ENCODE data around the gene CREBBP. TPM values are rescaled to one million over a fixed set of nuclear protein-coding genes. Genes with fewer than 3 reads are reported as not detected.
"Not testable (repeated sequence)": the region's sequence is repeated elsewhere in the genome, so short reads cannot be mapped to it uniquely, and the experiment has no call there.

Gene CREBBP
- total and polyA plus RNA-seq, 10 donors: 5.8 to 153 (median 99.9) TPM

DNA sequence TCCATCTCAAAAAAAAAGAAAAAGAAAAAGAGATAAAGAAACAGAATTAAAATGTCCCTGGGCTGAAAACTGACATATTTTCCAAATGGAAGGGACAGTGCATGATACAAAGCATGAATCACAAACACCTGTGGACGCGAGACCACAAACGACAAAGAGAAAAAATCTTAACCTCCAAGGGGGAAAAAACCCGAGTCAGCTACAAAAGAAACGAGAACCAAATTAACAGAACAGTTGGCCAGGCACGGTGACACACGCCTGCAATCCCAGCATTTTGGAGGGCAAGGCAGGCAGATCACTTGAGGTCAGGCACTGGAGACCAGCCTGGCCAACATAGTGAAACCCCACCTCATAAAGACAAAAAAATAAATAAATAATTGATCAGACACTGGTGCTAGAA, 165.1 kb downstream of the CREBBP start:
- 83 to 87% (median 87%) methylated on average over 7 of the region's 7 CpGs for WGBS, 5 donors
- no peaks in the 10 kb centered on the region for H3K27me3 ChIP-seq (replicated peaks in 1 of 7)
- no peaks in the 10 kb centered on the region for H3K9me3 ChIP-seq
- H3K4me3 ChIP-seq: no peak overlapping the region
- peaks cover 0 to 17% (median 2%) of the 10 kb centered on the region in 6 donors for H3K36me3 ChIP-seq
- H3K27ac ChIP-seq: no peak overlapping the region
- TF ChIP-seq POLR2A (IDR thresholded peaks at IDR 0.05) (no peak), POLR2AphosphoS5 (IDR thresholded peaks at IDR 0.05) (no peak)
- TF ChIP-seq, protein P1, sequence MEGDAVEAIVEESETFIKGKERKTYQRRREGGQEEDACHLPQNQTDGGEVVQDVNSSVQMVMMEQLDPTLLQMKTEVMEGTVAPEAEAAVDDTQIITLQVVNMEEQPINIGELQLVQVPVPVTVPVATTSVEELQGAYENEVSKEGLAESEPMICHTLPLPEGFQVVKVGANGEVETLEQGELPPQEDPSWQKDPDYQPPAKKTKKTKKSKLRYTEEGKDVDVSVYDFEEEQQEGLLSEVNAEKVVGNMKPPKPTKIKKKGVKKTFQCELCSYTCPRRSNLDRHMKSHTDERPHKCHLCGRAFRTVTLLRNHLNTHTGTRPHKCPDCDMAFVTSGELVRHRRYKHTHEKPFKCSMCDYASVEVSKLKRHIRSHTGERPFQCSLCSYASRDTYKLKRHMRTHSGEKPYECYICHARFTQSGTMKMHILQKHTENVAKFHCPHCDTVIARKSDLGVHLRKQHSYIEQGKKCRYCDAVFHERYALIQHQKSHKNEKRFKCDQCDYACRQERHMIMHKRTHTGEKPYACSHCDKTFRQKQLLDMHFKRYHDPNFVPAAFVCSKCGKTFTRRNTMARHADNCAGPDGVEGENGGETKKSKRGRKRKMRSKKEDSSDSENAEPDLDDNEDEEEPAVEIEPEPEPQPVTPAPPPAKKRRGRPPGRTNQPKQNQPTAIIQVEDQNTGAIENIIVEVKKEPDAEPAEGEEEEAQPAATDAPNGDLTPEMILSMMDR (IDR thresholded peaks at IDR 0.05 in 8 of 11, conservative IDR thresholded peaks at IDR 0.05 in 3 of 11): no peak
- peaks cover 7 to 54% (median 27%) of the 10 kb centered on the region in 6 donors for H3K4me1 ChIP-seq
- intact Hi-C loops (cut with DNase I; ENCODE audit: low total_unique reads): no loop called here
- DNase-seq: no peak

DNA sequence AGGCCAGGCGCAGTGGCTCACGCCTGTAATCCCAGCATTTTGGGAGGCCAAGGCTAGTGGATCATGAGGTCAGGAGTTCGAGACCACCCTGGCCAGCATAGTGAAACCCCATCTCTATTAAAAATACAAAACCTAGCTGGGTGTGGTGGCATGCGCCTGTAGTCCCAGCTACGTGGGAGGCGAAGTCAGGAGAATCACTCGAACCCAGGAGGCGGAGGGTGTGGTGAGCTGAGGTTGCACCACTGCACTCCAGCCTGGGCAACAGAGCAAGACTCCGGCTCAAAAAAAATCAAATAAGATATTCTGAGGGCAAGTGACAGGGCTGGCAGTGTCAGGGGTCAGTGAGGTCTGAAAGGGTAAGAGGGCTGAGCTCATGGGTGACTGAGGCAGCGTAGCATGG, 166.1 kb downstream of the CREBBP start:
- DNase-seq: not testable (repeated sequence)
- 96 to 99% (median 98%) methylated on average over 10 of the region's 10 CpGs for WGBS, 5 donors

DNA sequence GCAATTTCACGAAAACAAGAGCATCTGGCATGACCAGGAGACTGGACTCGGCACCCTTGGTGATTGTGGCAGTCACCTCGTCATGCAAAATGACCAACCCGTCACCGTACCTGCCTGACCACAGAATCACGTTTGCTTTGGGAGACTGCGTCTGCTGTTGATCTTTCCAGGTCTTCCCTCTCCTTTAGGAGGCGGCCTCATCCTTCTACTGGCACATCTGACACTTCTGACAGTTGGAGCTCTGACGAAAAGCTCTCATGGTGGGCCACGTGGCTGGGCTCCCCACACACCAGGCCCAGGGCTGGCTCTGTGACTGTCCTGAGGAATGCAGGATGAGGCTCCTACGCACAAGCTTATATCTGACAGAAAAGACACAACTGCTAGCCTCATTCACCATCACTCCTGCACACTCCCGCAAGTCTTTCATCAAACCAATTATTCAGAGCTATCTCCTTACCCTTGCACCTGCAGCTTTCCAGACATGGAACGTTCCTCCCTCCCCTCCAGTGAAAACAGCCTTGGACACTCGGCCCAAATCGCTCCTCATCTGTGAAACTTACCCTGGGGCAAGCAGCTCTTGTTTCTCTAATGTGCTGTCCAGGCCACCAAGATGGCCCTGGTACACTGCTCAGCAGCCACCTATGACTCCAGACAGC, 166.8 kb downstream of the CREBBP start:
- Histone ChIP-seq H3K9me3 (no peaks in the 10 kb centered on the region), H3K27ac (no peak overlapping the region), H3K36me3 (peaks cover 0 to 25% (median 2%) of the 10 kb centered on the region in 6 donors), H3K27me3 (replicated peaks in 1 of 7) (no peaks in the 10 kb centered on the region), H3K4me3 (no peak overlapping the region), H3K4me1 (peaks cover 7 to 54% (median 27%) of the 10 kb centered on the region in 6 donors)
- DNase-seq: no peak
- intact Hi-C loops (cut with DNase I; ENCODE audit: low total_unique reads): no loop called here
- WGBS, 5 donors: 90 to 95% (median 93%) methylated on average over 15 of the region's 15 CpGs
- no peak for TF ChIP-seq POLR2A (IDR thresholded peaks at IDR 0.05)
- TF ChIP-seq, protein P1 (IDR thresholded peaks at IDR 0.05 in 8 of 11, conservative IDR thresholded peaks at IDR 0.05 in 3 of 11): no peak
- TF ChIP-seq POLR2AphosphoS5 (IDR thresholded peaks at IDR 0.05): no peak

More for the DNA sequence above, 166.1 kb downstream of the CREBBP start:
- H3K27me3 ChIP-seq (replicated peaks in 1 of 7); H3K4me3 ChIP-seq; intact Hi-C loops (cut with DNase I; ENCODE audit: low total_unique reads); H3K9me3 ChIP-seq; H3K27ac ChIP-seq: not testable (repeated sequence)
- Histone ChIP-seq H3K36me3 (peaks cover 0 to 21% (median 2%) of the 10 kb centered on the region in 6 donors), H3K4me1 (peaks cover 7 to 54% (median 27%) of the 10 kb centered on the region in 6 donors)

DNA sequence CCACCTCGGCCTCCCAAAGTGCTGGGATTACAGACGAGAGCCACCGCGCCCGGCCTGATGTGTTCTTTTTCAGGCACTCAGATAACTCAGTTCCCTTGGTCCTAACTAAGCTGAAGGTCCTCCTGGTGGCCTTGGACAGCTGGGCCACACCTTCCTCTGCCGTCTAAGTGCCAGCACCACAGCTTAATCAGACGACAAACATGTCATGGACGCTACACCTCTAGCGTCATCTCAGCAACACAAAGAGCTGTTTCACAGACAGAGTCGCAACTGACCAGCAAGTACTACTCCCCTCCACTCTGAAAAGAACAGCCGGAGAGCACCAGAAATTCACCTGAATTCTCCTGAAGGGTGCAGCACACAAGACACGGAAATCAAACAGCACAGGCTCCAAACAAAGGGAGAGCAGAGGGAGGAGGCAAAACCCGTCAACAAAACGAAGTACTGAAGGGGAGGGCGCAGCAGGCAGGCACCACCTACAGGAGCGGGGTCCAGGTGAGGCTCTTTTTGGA, 167.6 kb downstream of the CREBBP start:
- H3K4me3 ChIP-seq: no peak overlapping the region
- H3K27ac ChIP-seq: no peak overlapping the region
- H3K4me1 ChIP-seq: peaks cover 7 to 48% (median 22%) of the 10 kb centered on the region in 6 donors
- H3K9me3 ChIP-seq: no peaks in the 10 kb centered on the region
- WGBS, 5 donors: 87 to 93% (median 88%) methylated on average over 16 of the region's 16 CpGs
- DNase-seq: no peak
- intact Hi-C loops (cut with DNase I; ENCODE audit: low total_unique reads): no loop called here
- H3K27me3 ChIP-seq (replicated peaks in 1 of 7): no peaks in the 10 kb centered on the region
- TF ChIP-seq POLR2A (IDR thresholded peaks at IDR 0.05) (no peak), POLR2AphosphoS5 (IDR thresholded peaks at IDR 0.05) (no peak)
- TF ChIP-seq, protein P1 (IDR thresholded peaks at IDR 0.05 in 8 of 11, conservative IDR thresholded peaks at IDR 0.05 in 3 of 11): no peak
- peaks cover 0 to 25% (median 2%) of the 10 kb centered on the region in 6 donors for H3K36me3 ChIP-seq
